ENCODE measurements around the gene CIZ1. TPM values are rescaled to one million over a fixed set of nuclear protein-coding genes. Genes with fewer than 3 reads are reported as not detected.

The CIZ1 gene
- total and polyA plus RNA-seq, 4 donors: 36.6 to 83.7 (median 50.5) TPM

- no peak overlapping the region for H3K4me3 ChIP-seq
- no peak overlapping the region for H3K27ac ChIP-seq (ENCODE audit: low read depth in 1 of 2, low read length in 1 of 2)
- DNase-seq (no peak), ATAC-seq (ENCODE audit: insufficient read depth, low FRiP score) (no peak)
- no peak for TF ChIP-seq CTCF (IDR thresholded peaks at IDR 0.05; ENCODE audit: control extremely low read depth, extremely low read depth)
- H3K9me3 ChIP-seq (ENCODE audit: control insufficient read depth in 4 of 4, insufficient read depth in 3 of 4, low read length in 3 of 4): no peaks in the 10 kb centered on the region
- peaks cover 0 to 36% (median 3%) of the 10 kb centered on the region in 4 donors for H3K36me3 ChIP-seq (ENCODE audit: control insufficient read depth in 4 of 4, insufficient read depth in 4 of 4, low read length in 4 of 4)
- H3K4me1 ChIP-seq (ENCODE audit: control insufficient read depth in 5 of 5, insufficient read depth in 5 of 5, low read length in 5 of 5): peaks cover 0 to 13% (median 4%) of the 10 kb centered on the region in 5 donors
- no peaks in the 10 kb centered on the region for H3K27me3 ChIP-seq (ENCODE audit: control insufficient read depth in 3 of 3, insufficient read depth in 3 of 3, low read length in 2 of 3)
- 96 to 98% methylated on average over 5 of the region's 5 CpGs for WGBS, 2 donors
- H3K9ac ChIP-seq (ENCODE audit: insufficient read depth in 1 of 2, low read length in 2 of 2): no peak overlapping the region
Measured at GRCh38 chr9:128121466-128121810, 69.9 kb downstream of the CIZ1 start.

GRCh38 chr9:128120741-128121465 lies 70.5 kb downstream of the CIZ1 start:
- Histone ChIP-seq H3K9me3 (ENCODE audit: control insufficient read depth in 4 of 4, insufficient read depth in 3 of 4, low read length in 3 of 4) (no peaks in the 10 kb centered on the region), H3K9ac (ENCODE audit: insufficient read depth in 1 of 2, low read length in 2 of 2) (no peak overlapping the region), H3K4me1 (ENCODE audit: control insufficient read depth in 5 of 5, insufficient read depth in 5 of 5, low read length in 5 of 5) (peaks cover 0 to 8% (median under 1%) of the 10 kb centered on the region in 5 donors), H3K27ac (ENCODE audit: low read depth in 1 of 2, low read length in 1 of 2) (no peak overlapping the region), H3K4me3 (no peak overlapping the region), H3K36me3 (ENCODE audit: control insufficient read depth in 4 of 4, insufficient read depth in 4 of 4, low read length in 4 of 4) (peaks cover 0 to 36% (median 3%) of the 10 kb centered on the region in 4 donors), H3K27me3 (ENCODE audit: control insufficient read depth in 3 of 3, insufficient read depth in 3 of 3, low read length in 2 of 3) (no peaks in the 10 kb centered on the region)
- 86 to 91% methylated on average over 27 to 29 of the region's 29 CpGs for WGBS, 2 donors
- no peak for ATAC-seq (ENCODE audit: insufficient read depth, low FRiP score)
- no peak for TF ChIP-seq CTCF (IDR thresholded peaks at IDR 0.05; ENCODE audit: control extremely low read depth, extremely low read depth)
- DNase-seq: no peak

GRCh38 chr9:128120061-128120740 lies 71.2 kb downstream of the CIZ1 start:
- Histone ChIP-seq H3K4me1 (ENCODE audit: control insufficient read depth in 5 of 5, insufficient read depth in 5 of 5, low read length in 5 of 5) (peaks cover 0 to 7% (median 0%) of the 10 kb centered on the region in 5 donors), H3K4me3 (no peak overlapping the region), H3K27ac (ENCODE audit: low read depth in 1 of 2, low read length in 1 of 2) (no peak overlapping the region), H3K9me3 (ENCODE audit: control insufficient read depth in 4 of 4, insufficient read depth in 3 of 4, low read length in 3 of 4) (no peaks in the 10 kb centered on the region), H3K27me3 (ENCODE audit: control insufficient read depth in 3 of 3, insufficient read depth in 3 of 3, low read length in 2 of 3) (no peaks in the 10 kb centered on the region), H3K36me3 (ENCODE audit: control insufficient read depth in 4 of 4, insufficient read depth in 4 of 4, low read length in 4 of 4) (peaks cover 0 to 35% (median 3%) of the 10 kb centered on the region in 4 donors), H3K9ac (ENCODE audit: insufficient read depth in 1 of 2, low read length in 2 of 2) (no peak overlapping the region)
- no peak for TF ChIP-seq CTCF (IDR thresholded peaks at IDR 0.05; ENCODE audit: control extremely low read depth, extremely low read depth)
- DNase-seq (no peak), ATAC-seq (ENCODE audit: insufficient read depth, low FRiP score) (no peak)
- WGBS, 2 donors: 88 to 90% methylated on average over 20 of the region's 20 CpGs

All from lung (tissue), 12 donors.